Tongue (tissue), 2 donors: ENCODE results near the gene STON2. TPM values are rescaled to one million over a fixed set of nuclear protein-coding genes. Genes with fewer than 3 reads are reported as not detected.

Experiments used
- DNase-seq: peaks from one replicate; pipeline ENCODE4 v3.0.0-alpha.2; 2015
- total RNA-seq: library from RNA; depleted of rRNA; stranded (reverse); fragments of >200 nt; gene quantifications from one replicate; pipeline ENCODE4 v1.2.3, GENCODE V29; 2014

STON2 gene
- total RNA-seq, 1 donor from 2014 or later: 91.2 TPM

DNA sequence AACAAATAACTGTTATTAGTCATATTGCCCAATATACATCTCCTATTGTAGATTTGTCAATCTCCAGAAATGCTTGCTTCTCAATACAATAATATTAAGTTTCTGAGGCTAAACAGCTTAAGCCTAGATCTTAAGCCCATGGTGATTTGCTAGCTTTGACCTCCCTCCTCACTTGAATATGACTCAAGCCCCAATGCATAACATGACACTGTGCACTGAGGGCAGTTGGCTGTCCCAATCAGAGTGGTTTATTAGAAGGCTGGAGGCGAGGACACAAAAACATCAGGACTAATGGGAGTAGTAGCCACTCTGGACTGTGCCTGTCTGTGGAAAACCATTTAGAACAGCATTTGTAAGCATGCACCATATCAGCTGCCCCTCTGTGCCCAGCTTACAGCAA is 98.3 kb downstream of the STON2 start:
- DNase-seq: no peak

DNA sequence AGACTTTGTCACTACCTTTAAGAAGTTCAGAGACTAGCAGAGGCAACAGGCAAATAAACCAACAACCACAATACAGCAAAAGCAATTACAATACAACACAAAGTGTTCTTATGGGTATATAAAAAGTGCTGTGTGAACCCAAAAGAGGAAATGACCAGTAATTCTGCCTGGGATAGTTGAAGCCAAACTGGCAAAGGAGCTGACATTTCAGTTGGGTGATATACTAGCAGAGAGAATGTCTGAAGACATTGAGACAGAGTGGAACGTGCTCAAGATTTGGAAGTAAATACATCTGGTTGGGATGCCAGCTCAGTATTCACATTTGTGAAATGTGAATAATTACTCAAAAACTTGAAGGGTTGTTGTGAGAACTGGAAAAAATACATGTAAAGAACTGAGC is 98.8 kb downstream of the STON2 start:
- DNase-seq: no peak

DNA sequence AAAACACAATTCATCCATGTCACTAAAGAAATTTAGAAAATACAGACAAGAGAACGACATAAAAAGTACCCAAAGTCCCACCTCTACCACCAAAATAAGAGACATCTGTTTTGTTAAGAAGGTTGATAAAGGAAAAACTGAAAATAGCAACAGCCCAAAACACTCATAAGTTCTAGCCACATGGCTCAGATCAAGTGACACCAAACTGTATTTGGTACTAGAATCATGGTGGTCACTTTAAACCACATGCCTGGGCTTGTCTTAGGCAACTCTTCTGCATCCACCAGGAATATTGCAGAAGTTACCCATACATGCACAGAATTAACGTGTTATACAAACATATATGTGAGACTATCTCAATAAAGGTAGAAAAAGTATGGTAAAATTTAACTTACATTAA is 101.2 kb downstream of the STON2 start:
- DNase-seq: no peak

DNA sequence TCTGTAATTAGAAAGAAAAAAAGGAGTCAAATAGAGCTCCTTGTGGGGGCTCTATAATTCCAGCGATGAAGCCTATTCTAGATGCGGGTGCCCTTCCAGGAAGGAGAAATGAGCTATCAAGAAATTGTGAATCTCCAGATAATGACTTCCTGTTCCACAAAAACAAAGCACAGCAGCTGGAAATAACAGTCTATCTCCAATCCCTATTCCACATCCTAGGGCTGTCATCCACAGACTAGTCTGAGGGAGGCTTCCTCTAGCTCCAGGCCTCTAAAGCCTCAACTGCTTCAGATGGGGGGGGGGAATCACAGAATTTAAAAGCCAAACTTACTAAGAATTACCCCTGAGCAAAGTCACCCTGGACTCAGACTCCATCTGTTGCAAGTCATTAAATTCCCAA is 102.0 kb downstream of the STON2 start:
- no peak for DNase-seq

DNA sequence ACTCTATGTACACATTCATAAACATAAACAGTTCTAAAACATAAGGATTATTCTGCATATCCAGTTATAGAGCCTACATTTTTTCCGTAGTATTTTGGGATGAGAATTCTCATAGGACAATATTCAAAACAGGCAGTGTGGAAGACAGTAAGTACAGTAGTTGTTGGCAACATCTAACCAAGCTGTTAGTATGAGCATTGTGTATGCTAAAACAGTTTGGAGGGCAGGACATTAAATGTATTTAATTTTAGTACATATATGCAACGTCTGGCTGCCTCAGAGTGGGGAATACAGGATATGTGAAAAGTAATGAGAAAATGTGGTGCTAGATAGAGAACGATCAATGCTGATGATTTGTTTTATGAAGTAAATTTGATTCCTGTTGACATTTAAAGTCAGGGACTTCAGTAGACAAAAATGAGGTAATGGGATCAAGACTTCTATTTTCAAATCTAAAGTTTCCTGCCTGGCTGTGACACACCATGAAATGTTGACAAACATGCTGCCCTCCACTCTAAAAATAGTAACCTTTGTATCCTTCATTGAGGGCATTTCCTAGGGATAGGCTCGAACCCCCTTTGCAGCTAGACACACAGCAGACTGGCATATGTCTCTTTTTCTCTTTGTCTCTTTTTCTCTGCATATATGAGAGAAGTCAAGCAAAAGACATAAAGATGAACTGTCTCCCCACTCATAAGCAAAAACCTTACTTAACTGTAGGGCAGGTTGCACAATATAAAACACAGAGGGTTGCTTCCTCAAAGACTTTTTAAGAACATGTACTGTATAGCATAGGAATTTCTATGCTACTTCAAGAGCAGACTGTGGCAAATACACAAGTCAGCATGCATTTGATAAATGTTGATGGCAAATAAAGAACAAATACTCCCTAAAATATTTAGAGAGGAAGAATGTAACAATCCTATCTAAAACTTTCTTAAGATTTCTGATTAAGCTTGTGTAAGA is 103.9 kb downstream of the STON2 start:
- DNase-seq: no peak

DNA sequence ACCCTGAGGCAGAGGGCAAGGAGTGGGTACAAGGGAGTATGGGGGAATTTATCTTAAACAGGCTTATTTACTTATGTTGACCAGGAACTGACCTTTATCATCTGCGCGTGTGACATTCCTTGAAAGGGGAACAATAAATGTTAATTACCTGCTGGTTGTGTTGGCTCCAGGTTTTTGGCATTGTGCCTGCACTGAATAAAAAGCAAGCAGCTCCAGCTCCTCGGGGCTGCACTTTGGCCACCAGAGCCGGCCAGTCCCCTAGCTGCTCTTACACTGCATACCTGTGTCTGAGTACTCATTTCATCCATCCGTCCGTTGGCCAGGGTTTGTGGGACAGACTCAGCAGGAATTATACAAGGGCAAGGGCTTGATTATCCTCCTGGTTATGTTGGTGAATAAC is 110.6 kb downstream of the STON2 start:
- no peak for DNase-seq

DNA sequence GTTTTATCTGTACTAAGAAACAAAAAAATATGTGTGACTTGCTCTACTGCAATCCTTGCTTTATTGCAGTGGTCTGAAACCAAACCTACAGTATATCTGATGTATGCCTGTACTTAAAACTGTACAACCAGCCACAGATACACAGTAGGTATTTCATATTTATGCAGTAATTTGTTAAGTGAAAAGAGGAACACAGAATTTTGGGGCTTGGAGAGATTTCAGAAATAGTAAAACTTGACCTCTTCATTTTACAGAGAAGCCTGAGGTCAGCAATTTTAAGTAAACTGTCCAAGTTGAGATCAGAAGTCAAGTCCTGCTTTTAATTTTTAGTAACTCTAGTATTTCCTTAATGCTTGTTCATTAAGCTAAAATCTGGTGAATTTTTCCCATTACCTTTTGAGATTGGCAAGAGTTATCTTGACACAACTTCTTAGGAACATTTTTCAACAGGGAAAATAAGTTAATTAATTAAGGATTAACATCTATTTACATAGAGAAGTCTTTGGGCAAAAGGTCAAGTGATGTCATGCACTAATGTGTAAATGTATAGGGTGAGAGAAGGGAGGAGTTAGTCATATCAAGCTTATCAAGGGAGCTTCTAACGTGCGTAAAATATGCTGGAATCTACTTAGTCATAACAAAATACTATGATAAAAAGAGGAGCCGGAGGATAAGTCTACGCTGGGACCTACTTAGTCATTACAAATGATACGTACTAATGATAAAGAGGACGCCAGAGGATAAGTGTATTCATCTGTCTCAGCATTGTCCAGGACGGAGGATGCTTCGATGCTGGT is 113.4 kb downstream of the STON2 start:
- DNase-seq: no peak

DNA sequence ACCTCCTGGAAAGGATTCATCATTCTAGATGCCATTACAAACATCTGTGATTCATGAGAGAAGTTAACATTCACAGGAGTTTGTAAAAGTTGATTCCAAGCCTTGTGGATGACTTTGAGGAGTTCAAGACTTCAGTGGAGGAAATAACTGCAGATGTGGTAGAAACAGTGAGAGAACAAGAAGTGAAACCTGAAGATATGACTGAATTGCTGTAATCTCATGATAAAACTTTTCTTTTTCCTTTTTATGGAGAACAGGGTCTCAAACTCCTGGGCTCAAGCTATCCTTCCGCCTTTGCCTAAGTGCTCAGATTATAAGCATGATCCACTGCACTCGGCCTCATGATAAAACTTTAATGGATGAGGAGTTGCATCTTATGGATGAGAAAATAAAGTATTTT is 114.9 kb downstream of the STON2 start:
- no peak for DNase-seq

DNA sequence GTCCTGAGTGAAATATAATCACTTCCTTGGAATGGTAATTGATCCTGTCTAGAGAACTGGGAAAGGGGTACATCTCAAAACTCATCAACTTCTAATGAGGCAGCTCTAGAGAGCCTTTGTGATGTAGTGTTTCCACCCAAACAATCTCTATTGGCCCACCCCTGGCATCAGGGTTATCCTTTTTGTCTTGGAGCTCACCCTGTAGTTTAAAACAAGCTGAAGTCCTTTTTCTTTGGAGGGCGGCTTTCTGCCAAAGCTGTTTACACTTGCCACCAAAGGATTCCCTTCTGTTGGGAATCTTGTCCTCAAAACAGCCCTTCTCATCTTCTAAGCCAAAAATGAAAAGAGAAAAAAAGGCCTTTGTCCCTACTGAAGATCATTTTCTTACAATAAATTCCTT is 118.8 kb downstream of the STON2 start:
- no peak for DNase-seq

DNA sequence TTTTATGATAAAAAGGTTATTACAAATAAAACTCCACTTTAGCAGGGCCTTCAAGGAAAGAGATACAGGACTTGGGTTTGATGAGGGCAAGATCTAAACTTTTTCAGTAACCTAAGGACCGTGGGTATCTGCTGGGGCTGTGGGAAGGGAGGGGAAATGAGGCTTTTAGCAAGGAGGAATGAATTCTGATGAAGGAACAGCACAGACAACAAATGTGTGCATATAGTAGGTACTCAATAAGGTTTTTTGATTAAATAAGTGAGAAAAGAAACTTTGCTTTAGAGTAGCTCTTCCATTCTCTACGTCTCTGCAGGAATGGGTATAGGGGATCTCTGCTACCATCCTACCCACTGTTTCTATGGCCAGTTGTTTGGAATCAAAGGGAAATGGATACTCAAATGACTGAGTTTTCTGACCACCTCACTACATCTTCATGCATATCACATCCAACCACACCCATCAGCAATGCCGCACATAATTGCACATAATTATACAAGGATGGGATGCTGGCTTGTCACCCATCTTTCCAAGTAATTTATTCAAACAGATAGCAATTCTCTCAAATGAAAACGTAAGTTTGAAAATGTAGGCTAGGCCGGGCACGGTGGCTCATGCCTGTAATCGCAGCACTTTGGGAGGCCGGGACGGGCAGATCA is 119.9 kb downstream of the STON2 start:
- no peak for DNase-seq

DNA sequence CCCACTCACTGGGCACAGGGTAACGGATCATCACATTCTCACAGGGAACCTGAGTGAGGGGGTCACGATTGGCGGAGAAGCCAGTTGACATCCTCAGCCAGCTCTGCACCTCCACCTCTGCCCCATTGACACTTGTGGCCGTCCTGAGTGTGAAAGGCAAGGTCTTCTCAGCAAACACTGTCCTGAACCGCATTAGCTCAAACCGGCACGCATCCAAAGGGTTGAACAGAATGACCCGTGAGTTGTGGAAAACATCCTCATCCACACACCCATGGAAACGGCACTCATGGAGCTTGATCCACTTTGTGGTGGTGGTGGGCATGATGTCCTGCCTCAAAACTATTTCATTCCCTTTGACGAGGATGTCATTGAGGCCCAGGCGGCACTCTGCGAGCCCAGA is 123.0 kb downstream of the STON2 start:
- DNase-seq: no peak

DNA sequence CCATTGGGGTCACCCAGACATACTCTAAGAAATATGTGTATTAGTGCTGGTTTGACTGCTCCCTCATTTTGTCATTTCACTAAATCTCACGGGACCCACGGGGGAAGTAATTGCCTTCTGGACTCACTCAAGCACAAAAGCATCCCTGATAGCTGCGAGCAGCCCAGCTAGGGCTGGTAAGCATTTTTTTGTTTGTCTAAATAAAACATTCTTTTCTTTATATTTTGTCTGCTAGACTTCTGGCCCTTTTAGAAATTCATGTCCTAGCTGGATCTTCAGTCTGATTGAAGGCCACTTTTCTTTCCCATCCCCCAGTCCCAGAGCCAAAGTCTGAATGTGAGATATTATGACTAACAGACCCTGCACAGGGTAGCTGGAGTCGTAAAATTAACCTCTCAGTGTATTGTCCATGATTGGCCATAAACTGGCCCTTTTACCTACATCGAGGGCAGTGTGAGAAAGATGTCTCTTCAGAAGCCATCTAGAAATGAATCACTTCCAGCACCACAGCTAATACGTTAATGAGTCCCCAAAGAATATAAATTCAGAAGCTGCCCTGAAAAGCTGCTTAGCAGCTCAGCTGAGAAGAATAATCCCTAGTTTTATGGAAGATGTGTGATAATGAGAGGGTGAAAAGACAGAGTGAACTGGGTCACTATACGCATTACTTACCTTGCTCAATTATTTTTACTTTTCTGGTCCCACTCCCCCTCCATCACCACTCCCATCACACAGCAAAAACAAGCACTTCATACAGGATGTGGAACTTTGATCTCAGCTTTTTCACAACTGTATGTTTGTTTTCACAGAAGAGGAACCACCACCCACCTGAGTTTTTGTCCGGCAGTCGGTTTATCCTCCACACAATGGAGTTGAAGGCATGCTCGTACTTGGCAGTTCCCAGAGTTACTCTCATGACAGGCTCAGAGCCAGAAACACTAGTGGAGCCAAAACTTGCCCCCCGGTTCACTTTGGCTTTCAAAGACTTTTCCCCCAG is 123.8 kb downstream of the STON2 start:
- no peak for DNase-seq

DNA sequence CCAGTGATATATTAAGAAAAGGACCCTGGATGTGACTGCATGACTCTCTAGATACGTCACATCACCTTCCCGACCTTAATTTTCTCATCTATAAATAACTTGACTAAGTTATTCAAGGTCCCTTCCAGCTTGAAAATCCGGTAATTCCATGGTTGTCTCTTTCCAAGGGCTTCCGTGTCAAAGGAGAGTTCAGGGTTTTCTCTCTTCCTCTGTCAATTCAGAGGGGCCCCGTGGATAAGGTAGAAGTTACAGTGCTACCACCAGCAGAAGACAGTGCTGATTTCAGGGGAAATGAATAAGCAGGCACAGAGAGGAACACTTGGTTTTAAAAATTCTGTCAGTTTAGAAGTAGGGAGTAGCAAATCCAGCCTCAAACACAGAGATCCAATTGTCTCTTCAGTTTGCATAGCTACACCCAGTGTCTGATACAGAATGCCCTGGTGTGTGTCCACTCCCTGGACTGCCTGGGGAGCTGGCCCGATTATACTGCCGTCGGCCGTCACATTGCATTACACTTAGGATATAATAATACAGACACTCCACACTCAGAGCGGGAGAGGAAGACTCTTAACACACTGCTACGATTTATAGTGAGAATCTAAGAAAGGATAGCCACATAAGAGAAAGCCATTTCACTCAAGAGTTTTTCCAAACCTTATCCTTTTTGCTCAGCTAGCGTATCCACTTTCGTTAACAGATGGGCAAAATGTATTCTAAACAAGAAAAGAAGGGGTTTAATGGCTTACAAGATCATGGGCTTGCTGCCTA is 124.6 kb downstream of the STON2 start:
- DNase-seq: no peak

DNA sequence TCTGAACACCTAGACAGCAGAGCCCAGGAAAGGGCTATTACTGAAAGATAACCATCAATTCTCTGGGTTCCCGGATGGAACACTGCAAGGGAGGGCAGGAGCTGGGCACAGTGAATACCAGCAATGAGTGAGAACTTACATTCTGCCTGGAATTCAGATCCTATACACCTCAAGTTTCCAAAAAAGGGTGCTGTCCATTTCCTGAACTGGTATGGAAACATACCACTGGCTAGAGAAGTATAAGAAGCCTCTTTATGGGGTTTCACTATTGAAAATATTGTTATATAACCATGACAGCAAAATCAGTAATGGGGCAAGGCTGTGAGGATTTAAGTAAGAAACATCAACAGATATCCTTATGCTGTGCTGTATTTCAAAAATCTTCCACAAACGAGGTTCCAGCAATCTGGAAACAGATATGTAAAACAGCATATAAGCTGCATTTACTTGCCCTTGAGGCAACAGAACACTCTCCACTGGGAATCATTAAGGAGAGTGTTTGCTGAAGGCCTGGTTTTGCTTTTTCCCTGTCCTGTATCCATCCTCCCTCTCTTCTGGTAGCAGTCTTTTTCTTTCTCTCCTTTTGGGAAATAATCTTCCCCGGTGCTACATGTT is 126.1 kb downstream of the STON2 start:
- DNase-seq: peak; percentile 17

DNA sequence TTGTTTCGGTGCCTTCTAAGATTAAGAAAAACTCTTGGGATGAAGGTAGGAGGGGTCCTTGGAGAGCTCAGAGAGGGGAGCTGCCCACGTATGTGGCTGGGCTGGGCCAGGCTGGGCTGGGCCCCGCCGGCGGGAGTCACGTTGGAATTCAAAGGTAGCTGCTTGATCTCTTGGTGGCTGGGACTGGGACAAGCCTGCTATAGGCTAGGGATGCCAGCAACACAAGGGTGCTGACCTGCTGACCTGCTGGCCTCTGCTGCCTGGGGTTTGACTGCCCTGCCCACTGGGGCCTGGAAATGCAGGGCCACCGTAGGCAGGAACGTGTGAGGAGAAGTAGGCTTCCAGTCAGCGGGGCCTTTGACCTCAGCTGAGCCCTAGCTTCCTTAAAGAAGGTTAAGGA is 126.6 kb downstream of the STON2 start:
- DNase-seq: no peak

DNA sequence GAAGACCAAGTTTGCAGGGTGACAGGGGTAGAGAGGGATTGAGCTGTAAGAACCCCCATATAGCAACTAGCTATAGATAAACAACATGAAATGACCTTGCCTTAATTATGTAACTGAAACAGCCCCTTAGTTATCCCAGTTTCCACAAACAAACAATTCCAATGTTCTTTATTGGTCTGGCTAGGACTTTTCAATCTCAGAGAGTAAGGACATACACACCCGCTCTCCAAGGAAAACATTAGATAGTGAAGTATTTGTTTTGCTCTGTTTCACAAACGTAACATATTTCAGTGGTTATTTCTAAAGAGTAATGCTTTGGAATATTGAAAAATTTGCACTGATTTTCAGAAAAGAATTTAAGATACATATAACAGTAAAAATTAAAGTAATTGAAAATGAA is 127.8 kb downstream of the STON2 start:
- DNase-seq: no peak

DNA sequence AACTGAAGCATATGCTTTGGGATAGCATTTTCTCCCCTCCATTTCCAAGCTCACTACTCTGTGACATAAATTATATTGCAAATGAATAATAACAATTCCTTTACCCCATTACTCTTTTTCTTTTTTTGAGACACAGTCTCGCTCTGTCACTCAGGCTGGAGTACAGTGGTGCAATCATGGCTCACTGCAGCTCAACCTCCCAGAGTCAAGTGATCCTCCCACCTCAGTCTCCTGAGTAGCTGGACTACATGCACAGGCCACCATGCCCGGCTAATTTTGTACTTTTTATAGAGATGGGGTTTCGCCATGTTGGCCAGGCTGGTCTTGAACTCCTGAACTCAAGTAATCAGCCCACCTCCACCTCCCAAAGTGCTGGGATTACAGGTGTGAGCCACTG is 130.1 kb downstream of the STON2 start:
- no peak for DNase-seq

DNA sequence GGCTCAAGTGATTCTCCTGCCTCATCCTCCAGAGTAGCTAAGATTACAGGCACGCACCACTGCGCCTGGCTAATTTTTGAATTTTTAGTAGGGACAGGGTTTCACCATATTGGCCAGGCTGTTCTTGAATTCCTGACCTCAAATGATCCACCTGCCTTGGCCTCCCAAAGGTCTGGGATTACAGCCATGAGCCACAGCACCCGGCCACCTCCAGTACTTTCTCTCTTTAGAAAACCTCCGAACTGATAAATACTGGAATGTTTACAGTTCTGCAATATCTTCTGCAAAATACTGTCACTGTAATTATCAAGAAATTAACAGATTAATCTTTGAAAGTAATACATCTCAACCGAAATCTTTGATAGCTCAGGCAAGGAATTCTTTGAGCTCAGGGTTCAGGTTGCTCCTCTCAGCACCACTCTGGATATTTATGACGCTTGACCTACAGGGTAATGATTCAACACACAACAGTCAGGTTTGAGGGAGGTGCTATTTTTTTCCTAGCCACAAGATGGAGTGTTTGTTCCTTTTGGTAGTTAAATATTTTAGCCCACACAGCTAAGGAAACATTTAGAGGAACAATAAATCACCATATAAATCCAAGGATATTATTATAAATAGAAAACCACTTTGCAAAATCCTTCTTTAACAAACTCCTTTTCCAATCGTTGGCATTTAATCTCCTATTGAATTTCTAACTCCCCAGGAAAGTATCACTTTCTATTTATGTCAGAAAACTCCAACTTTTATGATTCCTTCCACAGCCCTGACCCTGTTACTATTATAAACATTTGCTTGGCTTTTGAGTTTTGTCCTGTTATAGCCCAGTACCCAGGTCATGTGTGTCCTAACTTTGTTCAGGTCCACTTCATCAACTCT is 130.8 kb downstream of the STON2 start:
- peak; percentile 84 for DNase-seq

DNA sequence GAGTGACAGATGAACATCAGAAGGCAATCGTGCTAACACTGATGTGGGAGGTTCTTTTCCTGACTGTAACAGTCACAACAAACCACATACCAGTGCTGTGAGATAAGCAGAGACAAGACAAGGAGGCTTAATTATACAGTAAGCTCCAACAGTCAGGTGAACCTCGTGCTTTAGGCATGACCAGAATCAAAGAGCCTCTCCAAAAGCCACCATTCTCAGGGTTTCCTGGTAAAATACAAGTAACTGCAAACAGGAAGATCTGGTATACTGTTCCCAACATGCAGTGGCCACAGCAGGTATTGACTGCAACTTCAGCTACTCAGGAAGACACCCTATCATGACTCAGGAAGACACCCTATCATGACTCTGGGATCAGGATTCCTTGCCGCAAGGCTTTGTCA is 132.1 kb downstream of the STON2 start:
- no peak for DNase-seq
